ENCODE results near the gene NPBWR2.

Gene NPBWR2

GRCh38 chr20:64055893-64056638 lies 51.3 kb downstream of the NPBWR2 start:
- no peak for DNase-seq

GRCh38 chr20:64055396-64055892 lies 51.9 kb downstream of the NPBWR2 start:
- DNase-seq, result no peak

GRCh38 chr20:64053841-64054661 lies 53.3 kb downstream of the NPBWR2 start:
- DNase-seq, result no peak
